H1 (cell line): ENCODE measurements around the gene FRMPD4. TPM values are rescaled to one million over a fixed set of nuclear protein-coding genes. Genes with fewer than 3 reads are reported as not detected.

ENCODE experiments used
- CTCF ChIA-PET: fragments of 300-600 bp; sonication (Branson Sonifier 250); formaldehyde crosslinking; loops from one replicate; lab custom pipeline; 2021; ENCODE audit not compliant: partially characterized antibody; lab: Charles Lee
- POLR2A ChIA-PET: fragments of 300-600 bp; sonication (Branson Sonifier 250); formaldehyde crosslinking; loops from one replicate; lab custom pipeline; 2021; ENCODE audit warnings: inconsistent platforms; ENCODE audit not compliant: partially characterized antibody; lab: Charles Lee
- DNase-seq, 2 experiments: peaks; one replicate each; pipeline versions ENCODE4 v3.0.0 to v3.0.0-alpha.2; 2010 to 2022; ENCODE audit warnings: low spot score in 2 of 2, low read depth in 1 of 2, mixed read lengths in 1 of 2
- FAIRE-seq: peaks from 2 replicates; lab custom pipeline; 2011; peaks lifted over from hg19 to GRCh38; lab: Jason Lieb, UNC
- H2AFZ ChIP-seq: 2 replicates; pipeline ENCODE4 v1.8.1; 2012; ENCODE audit warnings: low read length, inconsistent platforms
- H2AK5ac ChIP-seq: 2 replicates; pipeline ENCODE4 v1.6.1; 2013; ENCODE audit warnings: low read depth, low read length
- H2BK120ac ChIP-seq: replicated peaks from 2 replicates; pipeline ENCODE3; 2013; ENCODE audit warnings: low read depth, low read length, inconsistent platforms
- H2BK12ac ChIP-seq: 2 replicates; pipeline ENCODE4 v1.6.1; 2013; ENCODE audit warnings: low read depth, low read length
- H2BK15ac ChIP-seq: 2 replicates; pipeline ENCODE4 v1.6.1; 2013; ENCODE audit warnings: low read length
- H2BK20ac ChIP-seq: 2 replicates; pipeline ENCODE4 v1.6.1; 2013; ENCODE audit warnings: low read length
- H2BK5ac ChIP-seq: 2 replicates; pipeline ENCODE4 v1.6.1; 2013; ENCODE audit warnings: low read depth, low read length
- H3K14ac ChIP-seq: 2 replicates; pipeline ENCODE4 v1.6.1; 2013; ENCODE audit warnings: inconsistent platforms; ENCODE audit not compliant: insufficient read length
- H3K18ac ChIP-seq: 2 replicates; pipeline ENCODE4 v1.6.1; 2013; ENCODE audit warnings: low read length; ENCODE audit errors: extremely low read depth
- H3K23ac ChIP-seq: 2 replicates; pipeline ENCODE4 v1.6.1; 2013; ENCODE audit warnings: inconsistent platforms; ENCODE audit not compliant: insufficient read length
- H3K23me2 ChIP-seq: 2 replicates; pipeline ENCODE4 v1.6.1; 2013; ENCODE audit warnings: low read depth, low read length
- H3K27ac ChIP-seq: 2 replicates; pipeline ENCODE4 v1.6.1; 2011; ENCODE audit warnings: low read depth, low read length, inconsistent platforms
- H3K27me3 ChIP-seq, 4 experiments: replicated peaks in 1 of 4; 1 replicate in 1 of 4; 2 replicates in 3 of 4; pipeline versions ENCODE4 v1.6.1 to v1.8.1; 2011 to 2013; ENCODE audit warnings: low read length in 3 of 4, mild to moderate bottlenecking in 3 of 4, inconsistent platforms in 2 of 4, mixed read lengths in 2 of 4, moderate library complexity in 1 of 4; ENCODE audit not compliant: control insufficient read depth in 3 of 4, insufficient read depth in 3 of 4; ENCODE audit errors: extremely low read depth in 1 of 4
- H3K36me3 ChIP-seq, 4 experiments: 2 replicates each; pipeline versions ENCODE4 v1.6.1 to v1.8.1; 2011 to 2013; ENCODE audit warnings: mild to moderate bottlenecking in 4 of 4, low read length in 3 of 4, moderate library complexity in 2 of 4, control low read depth in 1 of 4, inconsistent platforms in 1 of 4; ENCODE audit not compliant: insufficient read depth in 4 of 4, control insufficient read depth in 2 of 4
- H3K4ac ChIP-seq: replicated peaks from 2 replicates; pipeline ENCODE3; 2013; ENCODE audit warnings: low read length, low read depth, mixed read lengths, inconsistent platforms; ENCODE audit not compliant: insufficient read length
- H3K4me1 ChIP-seq, 4 experiments: replicated peaks in 1 of 4; 1 replicate in 1 of 4; 2 replicates in 3 of 4; pipeline versions ENCODE4 v1.6.1 to v1.8.1; 2011 to 2013; ENCODE audit warnings: low read length in 3 of 4, inconsistent platforms in 2 of 4, mixed read lengths in 1 of 4; ENCODE audit not compliant: insufficient read depth in 4 of 4, control insufficient read depth in 3 of 4
- H3K4me2 ChIP-seq, 2 experiments: 2 replicates each; pipeline versions ENCODE4 v1.6.1 to v1.8.1; 2011 to 2013; ENCODE audit warnings: low read depth in 2 of 2, low read length in 2 of 2, control low read depth in 1 of 2, inconsistent platforms in 1 of 2, mild to moderate bottlenecking in 1 of 2; ENCODE audit not compliant: insufficient read depth in 1 of 2
- H3K4me3 ChIP-seq, 4 experiments: fragments of 200-600, 300-600 bp in 1 of 4; sonication (generic), shearing (Covaris generic), sonication (Bioruptor Twin) in 1 of 4; 2 replicates each; pipeline versions ENCODE4 v1.5.1 to v1.8.1; 2011 to 2016; ENCODE audit warnings: low read length in 4 of 4, low read depth in 3 of 4, control low read depth in 2 of 4, inconsistent platforms in 2 of 4, mild to moderate bottlenecking in 2 of 4, mixed read lengths in 1 of 4, moderate library complexity in 1 of 4; ENCODE audit not compliant: insufficient read depth in 2 of 4; ENCODE audit errors: extremely low read depth in 1 of 4
- H3K56ac ChIP-seq: replicated peaks from 2 replicates; pipeline ENCODE3; 2013; ENCODE audit warnings: low read depth, mild to moderate bottlenecking, mixed read lengths, low read length, inconsistent platforms; ENCODE audit not compliant: insufficient read length
- H3K79me1 ChIP-seq: 2 replicates; pipeline ENCODE4 v1.6.1; 2013; ENCODE audit warnings: low read depth, low read length, control low read depth
- H3K79me2 ChIP-seq, 2 experiments: 2 replicates each; pipeline versions ENCODE4 v1.6.1 to v1.8.1; 2012 to 2013; ENCODE audit warnings: low read length in 2 of 2, mild to moderate bottlenecking in 2 of 2, inconsistent platforms in 1 of 2; ENCODE audit not compliant: insufficient read depth in 2 of 2, control insufficient read depth in 1 of 2
- H3K9ac ChIP-seq, 4 experiments: replicated peaks in 1 of 4; 1 replicate in 1 of 4; 2 replicates in 3 of 4; pipeline versions ENCODE4 v1.6.1 to v1.8.1; 2011 to 2013; ENCODE audit warnings: low read depth in 3 of 4, low read length in 3 of 4, control low read depth in 2 of 4, mild to moderate bottlenecking in 2 of 4, moderate library complexity in 2 of 4, inconsistent platforms in 1 of 4; ENCODE audit errors: extremely low read depth in 1 of 4
- H3K9me3 ChIP-seq, 2 experiments: 2 replicates each; pipeline versions ENCODE4 v1.6.1 to v1.8.1; 2012 to 2013; ENCODE audit warnings: mild to moderate bottlenecking in 2 of 2, moderate library complexity in 2 of 2, control low read depth in 1 of 2, inconsistent platforms in 1 of 2, low read depth in 1 of 2, low read length in 1 of 2, mixed read lengths in 1 of 2; ENCODE audit not compliant: insufficient read depth in 2 of 2
- H4K20me1 ChIP-seq, 2 experiments: replicated peaks in 1 of 2; 2 replicates each; pipeline versions ENCODE3 to v1.8.1; 2011 to 2013; ENCODE audit warnings: inconsistent platforms in 2 of 2, low read length in 2 of 2, mild to moderate bottlenecking in 1 of 2; ENCODE audit not compliant: insufficient read depth in 2 of 2, control insufficient read depth in 1 of 2
- H4K5ac ChIP-seq: 2 replicates; pipeline ENCODE4 v1.6.1; 2013; ENCODE audit warnings: low read length, low read depth, mixed read lengths, inconsistent platforms; ENCODE audit not compliant: insufficient read length
- H4K8ac ChIP-seq: 2 replicates; pipeline ENCODE4 v1.8.0; 2013; ENCODE audit warnings: mild to moderate bottlenecking, moderate library complexity, low read length, inconsistent platforms; ENCODE audit not compliant: insufficient read depth; ENCODE audit errors: extremely low read depth
- H4K91ac ChIP-seq: replicated peaks from 2 replicates; pipeline ENCODE3; 2013; ENCODE audit warnings: low read length, mixed read lengths, inconsistent platforms; ENCODE audit not compliant: insufficient read length
- CBX8 ChIP-seq: fragments of 300-800, 300-1000 bp; sonication (generic); IDR thresholded peaks from 2 replicates; pipeline ENCODE4 v1.7.1; 2016; ENCODE audit warnings: low read depth, low read length, borderline replicate concordance
- CTBP2 ChIP-seq: IDR thresholded peaks from 2 replicates; pipeline ENCODE4 v1.7.0; 2011; ENCODE audit warnings: borderline replicate concordance, mild to moderate bottlenecking, moderate library complexity, mixed read lengths, low read length; ENCODE audit not compliant: insufficient read depth, insufficient read length
- GABPA ChIP-seq: IDR thresholded peaks from 2 replicates; pipeline ENCODE4 v1.6.1; 2011; ENCODE audit warnings: mild to moderate bottlenecking, low read length, moderate library complexity, borderline replicate concordance; ENCODE audit not compliant: insufficient read depth
- MAFK ChIP-seq: IDR thresholded peaks from 2 replicates; pipeline ENCODE4 v1.6.1; 2012; ENCODE audit warnings: low read depth, mild to moderate bottlenecking, improper control_type of control experiment, low read length
- PHF8 ChIP-seq: fragments of 200-600 bp; sonication (generic); conservative IDR thresholded peaks from 2 replicates; pipeline ENCODE4 v1.7.1; 2012; ENCODE audit warnings: low read depth, mild to moderate bottlenecking, inconsistent platforms, low read length, moderate library complexity
- RBBP5 ChIP-seq: IDR thresholded peaks from 2 replicates; pipeline ENCODE4 v1.7.1; 2012; ENCODE audit warnings: low read depth, mild to moderate bottlenecking, inconsistent platforms, low read length, moderate library complexity, borderline replicate concordance
- RXRA ChIP-seq: IDR thresholded peaks from 2 replicates; pipeline ENCODE4 v1.6.1; 2011; ENCODE audit warnings: low read depth, mild to moderate bottlenecking, low read length, moderate library complexity; ENCODE audit not compliant: insufficient read depth
- WGBS, 2 experiments: shearing (Covaris generic) in 1 of 2; methylation state at CpG; one replicate each; pipeline versions ENCODE4 v1.1.6 to v1.1.7; 2013 to 2015; ENCODE audit warnings: low lambda C conversion rate in 2 of 2, mixed read lengths in 2 of 2, inconsistent platforms in 1 of 2, low coverage in 1 of 2, missing lambda C conversion rate in 1 of 2; ENCODE audit not compliant: insufficient replicate concordance in 2 of 2, insufficient coverage in 1 of 2, insufficient read length in 1 of 2; ENCODE audit errors: extremely low coverage in 1 of 2, missing lambda C conversion rate in 1 of 2; 5-methylcytosine and 5-hydroxymethylcytosine counted together
- polyA plus RNA-seq, 7 experiments: library from polyadenylated mRNA; depleted of rRNA in 3 of 7; stranded (reverse) in 5 of 7; unstranded in 2 of 7; fragments of >200 nt in 5 of 7; fragments of 200-250 nt in 2 of 7; gene quantifications; 1 replicate in 5 of 7; 2 replicates in 1 of 7; 4 replicates in 1 of 7; pipeline versions ENCODE4 v1.2.1 to v1.2.3, GENCODE V29; 2011 to 2013; ENCODE audit warnings: missing spikeins in 2 of 7, mixed read lengths in 2 of 7
- total RNA-seq: library from RNA; stranded (reverse); fragmentation: NEBNext Ultra II Directional; extraction: Animal tissue kit (Norgen Biotek cat#: 25700); gene quantifications from 2 replicates; pipeline ENCODE4 v1.2.1, GENCODE V29; 2021

Gene FRMPD4
- total and polyA plus RNA-seq, 2 of the 8 experiments (the other 6 are each of a cell fraction or from before 2014, with no cell fraction given), result 0.02 to 0.37 TPM

DNA sequence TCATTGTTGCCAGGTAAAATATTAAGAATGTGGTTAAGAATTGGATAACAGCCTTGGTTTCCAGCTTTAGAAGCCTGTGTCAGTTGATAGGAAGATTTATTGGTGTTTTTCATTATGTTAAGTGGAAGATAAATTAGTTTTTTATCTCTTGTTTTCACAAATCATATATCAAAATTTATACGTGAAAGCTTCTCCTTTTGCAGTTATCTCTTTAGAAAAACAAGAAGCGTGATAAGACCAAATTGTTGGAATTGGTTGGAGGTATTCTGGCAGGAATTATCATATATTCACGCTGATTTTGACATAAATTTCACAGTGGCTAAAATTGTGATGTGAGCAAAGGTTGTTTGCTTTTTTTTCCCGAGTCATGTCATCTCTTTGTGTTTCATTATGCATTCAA, 90.6 kb downstream of the FRMPD4 start:
- H3K4me2 ChIP-seq, result no peak overlapping the region
- H3K79me1 ChIP-seq, result no peaks in the 10 kb centered on the region
- H3K36me3 ChIP-seq, result no peaks in the 10 kb centered on the region
- 86% methylated on average over 4 of the region's 4 CpGs; no CpG with 5 or more reads in 1 of the 2 experiments for WGBS, 2 experiments
- H4K91ac ChIP-seq, result no peak overlapping the region
- FAIRE-seq (no peak), DNase-seq (no peak)
- H3K4me1 ChIP-seq, result no peaks in the 10 kb centered on the region
- no peak overlapping the region for H3K23ac ChIP-seq
- CTCF ChIA-PET, result interaction anchor here (1.3 kb wide), 1 partner anchor 21 kb away, joined by 3 read pairs; no protein-coding TSS in a partner anchor
- no peaks in the 10 kb centered on the region for H3K27me3 ChIP-seq
- no peak overlapping the region for H3K4me3 ChIP-seq
- no peak overlapping the region for H3K56ac ChIP-seq
- no peak overlapping the region for H2AFZ ChIP-seq
- no peak overlapping the region for H2AK5ac ChIP-seq
- no peak overlapping the region for H2BK20ac ChIP-seq
- no peak overlapping the region for H2BK12ac ChIP-seq
- H4K20me1 ChIP-seq, result no peaks in the 10 kb centered on the region
- no peak overlapping the region for H4K8ac ChIP-seq
- H4K5ac ChIP-seq, result no peak overlapping the region
- no peak overlapping the region for H2BK5ac ChIP-seq
- no peaks in the 10 kb centered on the region for H3K9me3 ChIP-seq
- H2BK15ac ChIP-seq, result no peak overlapping the region
- no peaks in the 10 kb centered on the region for H3K79me2 ChIP-seq
- no peak overlapping the region for H3K18ac ChIP-seq
- H3K9ac ChIP-seq, result no peak overlapping the region
- H3K23me2 ChIP-seq, result no peaks in the 10 kb centered on the region
- H3K4ac ChIP-seq, result no peak overlapping the region
- POLR2A ChIA-PET, result no interaction called here
- H3K27ac ChIP-seq, result no peak overlapping the region
- H2BK120ac ChIP-seq, result no peak overlapping the region
- H3K14ac ChIP-seq, result no peak overlapping the region
- TF ChIP-seq GABPA, result no peak
- no peak for TF ChIP-seq RBBP5
- TF ChIP-seq CBX8, result no peak
- no peak for TF ChIP-seq CTBP2
- TF ChIP-seq RXRA, result no peak
- TF ChIP-seq MAFK, result no peak
- TF ChIP-seq PHF8, result no peak
